Stimulated activated naive CD4-positive, alpha-beta T cell (primary cell): ENCODE measurements around the gene FSTL4.

Experiments
- DNase-seq, 6 experiments: peaks; one replicate each; lab custom pipeline; 2025; lab: John Stamatoyannopoulos, UW

FSTL4 gene

DNA sequence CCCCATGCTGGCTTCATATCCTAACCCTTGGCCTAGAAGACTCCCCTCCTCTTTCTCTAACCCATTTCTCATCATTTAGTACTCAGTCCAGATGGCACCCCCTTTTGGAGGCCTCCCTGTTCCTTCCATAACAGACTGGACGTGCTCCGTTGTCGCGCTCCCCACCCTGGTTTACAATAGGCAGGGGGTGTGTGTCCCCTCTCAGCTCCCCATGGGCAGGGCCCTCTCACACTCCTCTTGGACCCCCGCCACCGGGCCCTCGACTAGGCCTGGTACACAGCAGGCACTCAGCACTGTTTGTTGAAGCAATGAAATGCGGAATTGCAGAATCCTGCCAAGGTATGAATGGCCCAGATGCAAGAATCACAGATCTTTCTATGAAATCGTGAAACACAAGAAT lies 227.4 kb downstream of the FSTL4 start:
- DNase-seq = no peak

- no peak for DNase-seq
Measured at GRCh38 chr5:133384120-133384855, 228.1 kb downstream of the FSTL4 start.

GRCh38 chr5:133383580-133383939 lies 228.8 kb downstream of the FSTL4 start:
- no peak for DNase-seq

DNA sequence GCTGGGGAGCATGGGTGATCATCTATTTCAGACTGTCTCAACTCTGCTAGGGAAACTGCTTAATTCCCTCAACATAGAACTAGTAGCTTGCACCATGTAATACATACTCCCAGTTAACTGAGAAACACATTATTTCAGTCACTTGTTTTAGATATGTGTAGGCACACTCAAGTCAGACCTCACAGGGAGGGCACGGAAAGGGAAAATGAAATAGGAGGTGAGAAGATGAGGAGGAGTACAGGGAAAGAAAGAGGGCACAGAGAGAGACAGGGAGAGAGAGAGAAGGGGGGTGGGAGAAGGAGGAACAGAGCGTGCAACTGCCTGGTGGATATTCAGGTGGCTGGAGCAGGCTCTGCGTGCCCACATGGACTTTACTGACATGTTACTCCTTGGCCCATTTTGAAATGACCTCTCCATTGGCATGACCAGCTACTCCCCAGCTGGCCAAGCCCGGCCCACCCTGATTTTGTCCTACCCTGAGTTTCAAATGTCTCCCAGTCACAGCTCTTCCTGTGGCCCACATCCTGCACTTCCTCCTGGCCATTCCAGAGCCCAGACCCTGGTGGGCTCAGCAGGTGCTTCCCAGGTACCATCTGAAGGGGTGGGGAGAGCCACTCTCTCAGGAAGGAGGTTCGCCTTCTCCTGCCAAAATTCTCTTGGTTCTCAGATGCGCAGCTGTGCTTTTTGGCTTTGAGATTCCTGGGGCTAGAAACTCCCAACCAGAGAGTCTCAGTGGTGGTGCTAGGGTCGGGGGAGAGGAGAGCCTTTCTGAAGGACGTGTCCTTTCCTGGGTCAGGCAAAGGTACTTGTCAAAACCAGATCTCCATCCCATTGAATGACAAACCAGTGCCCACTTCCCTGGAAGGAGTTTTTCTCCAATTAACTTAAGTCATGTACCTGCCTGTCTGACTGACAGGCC lies 229.4 kb downstream of the FSTL4 start:
- DNase-seq = no peak

GRCh38 chr5:133381571-133382365 lies 230.6 kb downstream of the FSTL4 start:
- DNase-seq = no peak

DNA sequence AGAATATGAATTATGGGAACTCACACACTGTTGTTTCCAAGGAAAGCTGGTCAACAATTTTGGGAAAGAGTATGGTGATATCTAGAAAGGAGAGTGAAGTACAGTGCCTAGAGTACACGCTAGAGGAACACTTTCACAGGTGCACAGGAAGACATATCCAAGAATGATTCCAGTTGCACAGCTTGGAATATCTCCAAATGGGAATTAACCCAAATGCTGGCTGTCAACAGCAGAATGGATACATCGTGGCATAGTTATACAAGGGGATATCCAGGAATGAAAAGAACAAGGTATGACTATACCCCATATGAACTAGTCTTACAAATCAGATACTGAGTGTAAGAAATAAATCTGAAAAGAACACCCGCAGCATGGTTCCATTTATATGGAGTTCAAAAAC lies 231.3 kb downstream of the FSTL4 start:
- no peak for DNase-seq

DNA sequence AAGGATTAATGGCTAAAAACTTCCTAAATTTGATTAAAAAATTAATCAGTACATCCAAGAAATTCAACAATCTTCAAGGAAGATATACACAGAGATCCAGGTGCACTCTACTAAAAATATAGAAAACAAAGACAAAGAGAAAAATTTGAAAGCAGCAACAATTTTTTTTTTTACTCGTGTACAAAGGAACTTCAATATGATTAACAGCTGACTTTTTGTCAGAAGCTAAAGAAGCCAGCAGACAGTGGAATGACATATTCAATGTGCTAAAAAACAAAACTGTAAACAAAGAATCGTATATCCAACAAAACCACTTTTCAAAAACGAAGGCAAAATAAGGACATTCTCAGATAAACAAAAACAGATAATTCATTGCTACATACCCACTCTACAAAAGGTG lies 234.6 kb downstream of the FSTL4 start:
- no peak for DNase-seq

DNA sequence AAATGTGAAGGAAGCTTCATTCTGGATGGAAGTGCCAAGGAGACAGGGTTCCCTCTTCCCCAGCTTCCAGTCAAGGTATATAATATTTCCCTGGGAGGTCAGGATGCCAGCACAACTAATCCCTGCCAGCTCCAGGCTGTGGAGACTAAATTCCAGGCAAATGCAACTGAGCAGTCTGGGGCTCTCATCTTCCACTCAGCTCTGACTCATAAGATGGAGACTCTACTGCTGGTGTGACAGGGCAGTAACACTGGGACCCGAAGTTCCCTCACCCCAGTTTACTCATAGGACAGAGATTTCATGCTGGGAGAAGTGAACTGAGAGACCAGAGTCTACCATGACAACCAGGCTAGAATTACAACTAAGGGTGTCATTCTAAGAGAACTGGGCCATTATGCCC lies 235.4 kb downstream of the FSTL4 start:
- DNase-seq = no peak

DNA sequence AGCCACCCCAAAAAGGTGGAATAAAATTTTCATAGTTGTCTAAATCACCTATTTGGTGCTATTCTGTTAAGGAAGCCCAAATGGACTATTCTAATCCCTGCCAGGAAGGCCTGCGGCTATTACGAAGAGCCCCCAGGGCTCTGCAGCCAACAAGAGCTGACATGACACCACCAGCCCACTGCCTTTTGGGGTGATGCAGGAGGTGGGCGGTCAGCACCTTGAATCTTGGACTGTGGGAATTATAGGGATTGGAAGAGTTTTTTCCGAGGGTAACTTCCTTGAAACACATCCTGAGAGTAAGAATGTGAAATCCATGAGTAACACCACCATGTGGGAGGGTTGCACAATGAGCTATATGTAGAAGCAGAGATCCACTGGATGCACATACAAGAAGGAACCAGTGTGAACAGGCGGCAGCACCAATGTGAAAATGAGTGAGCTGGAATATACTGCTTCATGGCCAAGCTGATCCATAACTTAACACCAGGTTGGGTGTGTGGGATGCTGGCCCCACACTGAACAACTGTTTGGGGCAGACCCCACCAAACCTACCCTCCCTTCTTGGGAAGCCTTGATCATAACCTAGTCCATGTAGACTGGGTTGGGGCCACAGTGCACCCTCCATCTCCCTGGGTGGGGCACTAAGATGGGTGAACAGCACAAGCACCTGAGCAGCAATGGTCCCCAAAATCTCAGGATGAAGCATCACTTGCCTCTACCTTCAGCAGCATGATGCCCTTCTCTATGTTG lies 239.0 kb downstream of the FSTL4 start:
- DNase-seq = no peak

GRCh38 chr5:133372293-133372937 lies 239.9 kb downstream of the FSTL4 start:
- no peak for DNase-seq

GRCh38 chr5:133371371-133372155 lies 240.8 kb downstream of the FSTL4 start:
- no peak for DNase-seq

- DNase-seq = no peak
Measured at GRCh38 chr5:133370904-133371303, 241.4 kb downstream of the FSTL4 start.

DNA sequence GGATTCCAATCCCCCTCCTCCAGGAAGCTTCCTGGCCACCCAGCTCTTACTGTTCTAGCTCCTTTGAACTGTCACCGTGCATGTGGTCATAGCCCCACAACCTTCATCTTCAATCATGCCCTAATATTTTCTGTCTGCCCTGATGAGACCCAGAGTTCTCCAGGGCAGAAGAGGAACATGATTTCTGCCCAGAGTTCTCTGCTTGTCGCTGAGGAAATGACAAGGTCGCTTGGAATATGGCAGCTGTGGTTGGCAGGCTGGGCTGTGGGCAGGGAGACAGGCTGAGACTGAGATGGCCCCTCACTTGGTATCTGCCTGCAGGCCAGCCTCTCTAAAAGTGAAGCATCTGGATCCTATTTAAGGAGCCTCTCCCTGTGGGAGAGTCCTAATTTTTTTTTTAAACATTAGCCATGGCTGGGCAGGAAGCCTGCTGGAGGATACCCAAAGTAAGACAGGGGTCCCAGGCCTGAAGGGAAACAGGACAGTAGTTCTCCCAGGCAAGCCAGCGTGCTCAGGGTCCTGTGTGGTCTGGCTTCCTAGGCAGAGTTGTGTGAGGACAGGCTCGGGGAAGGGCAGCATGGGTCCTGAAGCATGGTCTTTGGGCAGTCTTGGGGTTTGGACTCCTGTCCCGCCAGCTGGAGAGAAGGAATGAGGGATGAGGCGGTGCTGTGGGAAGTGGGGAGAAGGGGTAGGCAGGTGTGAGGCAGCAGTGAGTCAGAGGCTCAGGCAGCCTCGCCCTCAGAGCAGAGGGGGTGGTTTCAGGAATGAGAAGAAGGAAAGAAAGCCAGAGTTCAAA lies 242.1 kb downstream of the FSTL4 start:
- DNase-seq = no peak

- no peak for DNase-seq
Measured at GRCh38 chr5:133368916-133369783, 243.2 kb downstream of the FSTL4 start.

DNA sequence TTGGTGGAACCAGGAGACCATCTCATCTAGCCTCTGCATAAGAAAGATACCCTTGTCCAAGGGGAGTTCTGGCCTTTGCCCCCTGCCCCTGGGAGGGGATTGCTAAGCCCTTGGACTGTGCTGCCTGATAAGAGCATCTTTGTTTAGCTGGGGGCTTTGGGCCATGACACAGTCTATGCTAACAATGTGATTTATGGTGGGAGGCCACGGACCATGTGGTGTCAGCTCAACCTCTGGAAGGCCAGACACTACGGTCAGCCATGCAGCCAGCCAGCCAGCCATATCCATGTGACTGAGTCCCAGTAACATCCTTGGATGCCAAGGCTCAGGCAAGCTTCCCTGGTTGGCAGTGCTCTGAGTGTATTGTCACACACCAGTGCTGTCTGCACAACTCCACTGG lies 244.4 kb downstream of the FSTL4 start:
- no peak for DNase-seq

- no peak for DNase-seq
Measured at GRCh38 chr5:133367071-133367786, 245.1 kb downstream of the FSTL4 start.

DNA sequence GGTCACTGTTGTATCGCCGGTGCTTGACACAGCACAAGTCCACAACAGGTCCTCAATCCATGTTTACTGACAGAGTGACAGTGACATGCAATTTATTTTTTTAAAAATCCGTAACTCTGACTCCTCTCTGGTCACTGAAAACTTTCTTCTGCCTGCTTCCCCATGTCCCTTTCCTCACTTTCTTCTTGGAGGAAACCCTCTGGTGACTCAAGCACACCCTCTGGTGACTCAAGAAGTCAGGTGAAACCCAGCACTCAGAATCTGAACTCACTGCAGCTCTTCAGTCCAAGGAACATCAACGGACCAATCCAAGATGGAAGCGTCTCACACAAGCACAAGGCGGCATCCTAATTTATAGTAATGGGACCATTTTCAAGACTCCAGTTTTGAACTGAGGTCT lies 245.9 kb downstream of the FSTL4 start:
- no peak for DNase-seq

DNA sequence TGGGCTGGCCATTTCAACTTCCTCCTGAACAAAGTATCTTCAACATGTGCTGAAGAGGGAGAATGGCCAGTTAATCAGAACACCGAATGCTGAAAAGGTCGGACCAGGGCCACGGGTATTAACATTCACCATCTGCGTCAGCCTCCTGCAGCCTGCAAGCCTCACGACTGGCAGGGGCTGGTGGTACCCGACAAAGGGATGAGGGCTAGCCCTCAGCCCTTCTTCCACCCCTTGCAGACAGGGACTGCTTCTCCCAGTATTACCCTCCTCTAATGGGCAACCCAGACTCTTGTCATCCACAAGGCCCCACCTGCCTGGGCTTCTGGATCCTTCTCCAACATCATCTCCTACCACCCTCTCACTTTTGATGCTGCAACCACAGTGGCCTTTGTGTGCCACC lies 246.6 kb downstream of the FSTL4 start:
- no peak for DNase-seq
